SU-DHL-6 (cell line): ENCODE results near the gene SKI.

Experiments
- H2AFZ ChIP-seq: fragments of 200-600 bp; sonication (generic); 2 replicates; pipeline ENCODE4 v1.6.1; 2014; ENCODE audit warnings: low read depth, mild to moderate bottlenecking, moderate library complexity, mixed read lengths, antibody characterized with exemption, low read length; ENCODE audit not compliant: severe bottlenecking
- H3F3A ChIP-seq: fragments of 200-600 bp; shearing (Covaris generic); 2 replicates; pipeline ENCODE4 v1.6.0; 2016; ENCODE audit warnings: antibody characterized with exemption, mild to moderate bottlenecking; ENCODE audit not compliant: insufficient read depth
- H3K27ac ChIP-seq: fragments of 200-600 bp; sonication (generic); 2 replicates; pipeline ENCODE4 v1.5.1; 2016; ENCODE audit warnings: low read depth, mild to moderate bottlenecking, low read length, moderate library complexity, mixed read lengths
- H3K27me3 ChIP-seq: fragments of 200-600 bp; sonication (generic), shearing (Covaris generic); 2 replicates; pipeline ENCODE4 v1.6.0; 2014; ENCODE audit warnings: mild to moderate bottlenecking, low read length
- H3K36me3 ChIP-seq: fragments of 200-600 bp; sonication (generic); 2 replicates; pipeline ENCODE4 v1.6.1; 2014; ENCODE audit warnings: mild to moderate bottlenecking, low read length, mixed read lengths
- H3K4me2 ChIP-seq: fragments of 300-600, 200-600 bp; shearing (Covaris generic), sonication (generic); 2 replicates; pipeline ENCODE4 v1.6.0; 2014; ENCODE audit warnings: low read length, low read depth, mild to moderate bottlenecking; ENCODE audit not compliant: poor library complexity, severe bottlenecking
- H3K4me3 ChIP-seq: fragments of 200-600 bp; sonication (generic); 2 replicates; pipeline ENCODE4 v1.5.1; 2014; ENCODE audit warnings: antibody characterized with exemption, low read length, mild to moderate bottlenecking, mixed read lengths; ENCODE audit not compliant: insufficient read depth, poor library complexity, severe bottlenecking
- H3K79me2 ChIP-seq: fragments of 200-600 bp; sonication (generic); 2 replicates; pipeline ENCODE4 v1.6.1; 2014; ENCODE audit warnings: mild to moderate bottlenecking, low read length, moderate library complexity; ENCODE audit not compliant: insufficient read depth
- H3K9ac ChIP-seq: fragments of 200-600 bp; sonication (generic); 2 replicates; pipeline ENCODE4 v1.7.0; 2014; ENCODE audit warnings: mild to moderate bottlenecking, low read length
- H3K9me2 ChIP-seq: fragments of 200-600 bp; sonication (generic); replicated peaks from 2 replicates; pipeline ENCODE4 v1.6.1; 2014; ENCODE audit warnings: low read length; ENCODE audit not compliant: insufficient read depth
- H3K9me3 ChIP-seq: fragments of 200-600 bp; sonication (generic); 2 replicates; pipeline ENCODE4 v1.6.1; 2014; ENCODE audit warnings: low read length, mixed read lengths; ENCODE audit not compliant: insufficient read depth
- H4K20me1 ChIP-seq: fragments of 200-600 bp; sonication (generic); 2 replicates; pipeline ENCODE4 v1.6.1; 2014; ENCODE audit warnings: low read depth, mild to moderate bottlenecking, antibody characterized with exemption, low read length, moderate library complexity, mixed read lengths
- EZH2phosphoT487 ChIP-seq: fragments of 200-600 bp; sonication (generic), shearing (Covaris generic); conservative IDR thresholded peaks from 2 replicates; pipeline ENCODE4 v1.6.1; 2018; ENCODE audit warnings: mild to moderate bottlenecking, antibody characterized with exemption, low read length, moderate library complexity, mixed read lengths
- TF ChIP-seq, protein P1 (sequence below): fragments of 200-600 bp; sonication (generic); IDR thresholded peaks from one replicate; pipeline ENCODE4 v1.5.1; 2017; ENCODE audit warnings: antibody characterized with exemption, mild to moderate bottlenecking, low read length, moderate library complexity; ENCODE audit not compliant: insufficient read depth, poor library complexity, severe bottlenecking

SKI gene

DNA sequence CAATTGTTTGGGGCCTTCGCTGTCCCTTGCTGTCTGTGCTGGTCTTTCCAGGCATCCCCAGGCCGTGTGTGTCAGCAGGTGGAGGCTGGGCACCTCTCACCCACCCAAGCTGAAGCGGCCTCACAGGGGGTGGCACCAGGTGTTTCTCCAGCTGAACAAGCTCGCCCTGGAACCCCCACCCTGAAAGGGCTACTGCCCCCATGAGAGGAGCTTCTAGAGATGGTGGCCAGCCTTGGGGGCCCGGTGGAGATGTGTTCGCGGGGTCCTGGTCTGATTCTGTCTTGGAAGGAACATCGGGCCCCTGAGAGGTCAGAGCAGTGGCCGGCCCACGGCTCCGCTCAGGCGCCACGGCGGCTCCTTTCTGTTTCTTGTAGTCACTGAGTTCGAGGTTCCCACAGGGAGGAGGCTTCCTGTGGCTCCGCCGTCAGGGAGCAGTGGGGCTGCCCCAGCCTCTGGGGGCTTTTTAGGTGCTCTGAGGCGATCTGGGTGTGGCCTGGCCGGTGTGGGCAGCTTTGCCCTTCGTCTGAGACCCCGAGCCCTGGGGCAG is 46.9 kb downstream of the SKI start:
- H4K20me1 ChIP-seq = no peaks in the 10 kb centered on the region

GRCh38 chr1:2275796-2276536 is 47.8 kb downstream of the SKI start:
- H2AFZ ChIP-seq = no peak overlapping the region
- H3K4me2 ChIP-seq = no peak overlapping the region
- no peak overlapping the region for H3K4me3 ChIP-seq
- no peak overlapping the region for H3K27ac ChIP-seq
- H3K9me3 ChIP-seq = no peaks in the 10 kb centered on the region
- H3F3A ChIP-seq = no peaks in the 10 kb centered on the region
- no peaks in the 10 kb centered on the region for H3K36me3 ChIP-seq
- TF ChIP-seq, protein P1, sequence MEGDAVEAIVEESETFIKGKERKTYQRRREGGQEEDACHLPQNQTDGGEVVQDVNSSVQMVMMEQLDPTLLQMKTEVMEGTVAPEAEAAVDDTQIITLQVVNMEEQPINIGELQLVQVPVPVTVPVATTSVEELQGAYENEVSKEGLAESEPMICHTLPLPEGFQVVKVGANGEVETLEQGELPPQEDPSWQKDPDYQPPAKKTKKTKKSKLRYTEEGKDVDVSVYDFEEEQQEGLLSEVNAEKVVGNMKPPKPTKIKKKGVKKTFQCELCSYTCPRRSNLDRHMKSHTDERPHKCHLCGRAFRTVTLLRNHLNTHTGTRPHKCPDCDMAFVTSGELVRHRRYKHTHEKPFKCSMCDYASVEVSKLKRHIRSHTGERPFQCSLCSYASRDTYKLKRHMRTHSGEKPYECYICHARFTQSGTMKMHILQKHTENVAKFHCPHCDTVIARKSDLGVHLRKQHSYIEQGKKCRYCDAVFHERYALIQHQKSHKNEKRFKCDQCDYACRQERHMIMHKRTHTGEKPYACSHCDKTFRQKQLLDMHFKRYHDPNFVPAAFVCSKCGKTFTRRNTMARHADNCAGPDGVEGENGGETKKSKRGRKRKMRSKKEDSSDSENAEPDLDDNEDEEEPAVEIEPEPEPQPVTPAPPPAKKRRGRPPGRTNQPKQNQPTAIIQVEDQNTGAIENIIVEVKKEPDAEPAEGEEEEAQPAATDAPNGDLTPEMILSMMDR = no peak
- TF ChIP-seq EZH2phosphoT487 = no peak
- H3K27me3 ChIP-seq = no peaks in the 10 kb centered on the region
- no peaks in the 10 kb centered on the region for H3K79me2 ChIP-seq
- H3K9me2 ChIP-seq = no peaks in the 10 kb centered on the region
- H3K9ac ChIP-seq = no peak overlapping the region
- H4K20me1 ChIP-seq = no peaks in the 10 kb centered on the region

More for the DNA sequence above, 46.9 kb downstream of the SKI start:
- Histone ChIP-seq H3K4me2 (no peak overlapping the region), H3K4me3 (no peak overlapping the region), H3K79me2 (no peaks in the 10 kb centered on the region), H2AFZ (no peak overlapping the region), H3K9me3 (no peaks in the 10 kb centered on the region), H3K9ac (no peak overlapping the region), H3K27ac (no peak overlapping the region), H3K27me3 (no peaks in the 10 kb centered on the region), H3K9me2 (no peaks in the 10 kb centered on the region), H3F3A (no peaks in the 10 kb centered on the region), H3K36me3 (no peaks in the 10 kb centered on the region)
- TF ChIP-seq, protein P1 = no peak
- TF ChIP-seq EZH2phosphoT487 = no peak

GRCh38 chr1:2276803-2277580 is 48.9 kb downstream of the SKI start:
- no peaks in the 10 kb centered on the region for H3K27me3 ChIP-seq
- no peak overlapping the region for H3K4me2 ChIP-seq
- no peak overlapping the region for H2AFZ ChIP-seq
- no peaks in the 10 kb centered on the region for H4K20me1 ChIP-seq
- no peaks in the 10 kb centered on the region for H3K9me3 ChIP-seq
- H3K27ac ChIP-seq = no peak overlapping the region
- no peaks in the 10 kb centered on the region for H3F3A ChIP-seq
- H3K9me2 ChIP-seq = no peaks in the 10 kb centered on the region
- no peak overlapping the region for H3K9ac ChIP-seq
- TF ChIP-seq, protein P1 = no peak
- no peak for TF ChIP-seq EZH2phosphoT487
- H3K79me2 ChIP-seq = no peaks in the 10 kb centered on the region
- H3K36me3 ChIP-seq = no peaks in the 10 kb centered on the region
- H3K4me3 ChIP-seq = no peak overlapping the region
